ENCODE data around the gene ROM1.

ROM1 gene

DNA sequence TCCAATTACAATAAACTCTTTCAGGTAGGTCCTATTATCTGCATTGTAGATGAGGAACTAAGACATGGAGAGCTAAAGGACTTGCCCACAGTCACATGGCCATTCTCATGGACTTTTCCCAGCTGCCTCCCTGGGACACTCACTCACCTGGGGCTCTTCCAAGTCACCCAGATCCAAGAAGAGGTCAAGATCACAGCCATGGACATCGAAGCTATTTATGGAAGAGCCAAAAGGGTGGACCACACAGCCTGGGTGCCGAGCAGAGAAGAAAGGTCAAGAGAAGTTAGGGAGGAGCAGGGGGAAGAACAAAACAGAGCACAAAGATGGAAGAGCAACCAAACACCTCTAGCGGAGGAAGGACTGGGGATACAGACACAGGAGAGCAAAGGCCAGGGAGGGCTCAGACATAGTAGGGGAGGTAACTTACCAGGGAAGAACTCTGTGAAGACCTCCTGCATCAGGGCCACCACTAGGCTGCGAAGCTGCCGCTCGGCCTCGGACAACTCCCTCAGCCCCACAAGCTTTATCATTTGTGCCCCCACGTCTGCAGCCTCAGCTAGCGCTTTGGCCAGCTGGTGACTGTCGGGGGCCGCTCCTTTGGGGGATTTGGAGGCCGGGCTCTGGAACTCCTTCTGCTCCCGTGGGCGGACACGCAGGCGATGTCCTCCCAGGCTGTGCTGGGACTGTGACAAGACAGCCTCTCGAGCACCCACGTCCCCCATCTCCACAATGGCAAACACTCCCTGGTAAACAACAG lies 31.9 kb upstream of the ROM1 start:
- TF ChIP-seq, protein P1, sequence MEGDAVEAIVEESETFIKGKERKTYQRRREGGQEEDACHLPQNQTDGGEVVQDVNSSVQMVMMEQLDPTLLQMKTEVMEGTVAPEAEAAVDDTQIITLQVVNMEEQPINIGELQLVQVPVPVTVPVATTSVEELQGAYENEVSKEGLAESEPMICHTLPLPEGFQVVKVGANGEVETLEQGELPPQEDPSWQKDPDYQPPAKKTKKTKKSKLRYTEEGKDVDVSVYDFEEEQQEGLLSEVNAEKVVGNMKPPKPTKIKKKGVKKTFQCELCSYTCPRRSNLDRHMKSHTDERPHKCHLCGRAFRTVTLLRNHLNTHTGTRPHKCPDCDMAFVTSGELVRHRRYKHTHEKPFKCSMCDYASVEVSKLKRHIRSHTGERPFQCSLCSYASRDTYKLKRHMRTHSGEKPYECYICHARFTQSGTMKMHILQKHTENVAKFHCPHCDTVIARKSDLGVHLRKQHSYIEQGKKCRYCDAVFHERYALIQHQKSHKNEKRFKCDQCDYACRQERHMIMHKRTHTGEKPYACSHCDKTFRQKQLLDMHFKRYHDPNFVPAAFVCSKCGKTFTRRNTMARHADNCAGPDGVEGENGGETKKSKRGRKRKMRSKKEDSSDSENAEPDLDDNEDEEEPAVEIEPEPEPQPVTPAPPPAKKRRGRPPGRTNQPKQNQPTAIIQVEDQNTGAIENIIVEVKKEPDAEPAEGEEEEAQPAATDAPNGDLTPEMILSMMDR (IDR thresholded peaks at IDR 0.05) = no peak

DNA sequence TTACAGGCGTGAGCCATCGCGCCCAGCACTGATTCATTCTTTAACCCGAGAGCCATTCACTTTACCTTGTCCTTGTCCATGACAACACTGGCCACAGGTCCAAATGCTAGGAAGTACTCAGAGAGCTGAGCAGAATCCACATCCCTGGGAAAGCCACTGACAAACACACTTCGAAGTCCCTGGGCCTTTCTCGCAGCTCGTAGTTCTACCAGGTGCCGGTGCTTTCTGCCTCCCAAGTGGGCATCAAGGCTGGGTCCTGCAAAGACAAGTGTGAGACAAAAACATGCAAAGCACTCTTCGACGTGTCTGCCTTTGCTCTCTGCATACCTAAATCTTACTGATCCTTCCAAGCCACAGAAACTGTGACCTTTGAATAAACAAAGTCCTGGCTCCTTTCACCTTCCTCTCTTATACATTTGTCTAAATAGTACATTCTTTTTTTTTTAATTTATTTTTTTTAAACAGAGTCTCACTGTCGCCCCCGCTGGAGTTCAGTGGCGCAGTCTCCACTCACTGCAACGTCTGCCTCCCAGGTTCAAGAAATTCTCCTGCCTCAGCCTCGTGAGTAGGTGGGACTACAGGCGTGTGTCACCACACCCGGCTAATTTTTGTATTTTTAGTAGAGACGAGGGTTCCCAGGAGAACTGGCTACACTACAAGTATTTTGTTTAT lies 24.0 kb upstream of the ROM1 start:
- TF ChIP-seq, protein P1 (IDR thresholded peaks at IDR 0.05) = peak; percentile 27; the same call in 1 of the 2 replicates

DNA sequence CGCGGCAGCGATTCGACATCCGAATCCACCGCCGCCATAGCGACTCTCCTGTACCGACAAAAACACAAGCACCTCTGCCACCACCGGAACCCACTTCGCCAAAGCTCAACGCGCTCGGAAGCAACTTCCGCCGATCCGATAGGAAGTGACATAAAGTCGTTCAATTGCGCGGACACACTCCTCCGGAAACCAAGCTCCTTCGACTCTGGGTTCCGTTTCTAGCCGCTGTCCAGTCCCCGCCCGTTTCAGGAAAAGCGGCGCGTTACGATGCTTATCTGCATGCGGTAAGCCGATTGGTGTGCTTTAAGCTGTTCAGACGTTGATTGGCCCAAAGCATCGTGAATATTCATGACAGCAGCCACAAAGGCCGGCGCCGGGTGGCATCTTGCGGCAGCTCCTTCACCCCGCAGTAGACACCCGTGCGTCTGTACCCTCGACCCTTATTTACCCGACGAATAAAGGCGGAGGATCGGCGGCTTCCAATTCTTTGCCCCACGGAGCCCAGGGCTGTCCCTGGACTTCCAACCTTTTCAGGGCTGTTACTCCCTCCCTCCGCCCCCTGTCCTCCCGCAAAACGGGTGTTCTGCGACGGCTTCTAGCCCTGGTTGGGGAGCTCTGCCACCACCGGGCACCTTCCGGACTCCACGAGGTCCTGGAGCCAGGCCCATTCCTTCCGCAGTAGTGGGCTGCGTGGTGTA lies 21.5 kb upstream of the ROM1 start, which contains the start of gene TUT1:
Gene TUT1, minus strand, starts transcription at position 76 of the 698 bp plus-strand sequence. Its CDS starts 38 bp downstream, at position 38.
- TF ChIP-seq, protein P1 (IDR thresholded peaks at IDR 0.05) = no peak

DNA sequence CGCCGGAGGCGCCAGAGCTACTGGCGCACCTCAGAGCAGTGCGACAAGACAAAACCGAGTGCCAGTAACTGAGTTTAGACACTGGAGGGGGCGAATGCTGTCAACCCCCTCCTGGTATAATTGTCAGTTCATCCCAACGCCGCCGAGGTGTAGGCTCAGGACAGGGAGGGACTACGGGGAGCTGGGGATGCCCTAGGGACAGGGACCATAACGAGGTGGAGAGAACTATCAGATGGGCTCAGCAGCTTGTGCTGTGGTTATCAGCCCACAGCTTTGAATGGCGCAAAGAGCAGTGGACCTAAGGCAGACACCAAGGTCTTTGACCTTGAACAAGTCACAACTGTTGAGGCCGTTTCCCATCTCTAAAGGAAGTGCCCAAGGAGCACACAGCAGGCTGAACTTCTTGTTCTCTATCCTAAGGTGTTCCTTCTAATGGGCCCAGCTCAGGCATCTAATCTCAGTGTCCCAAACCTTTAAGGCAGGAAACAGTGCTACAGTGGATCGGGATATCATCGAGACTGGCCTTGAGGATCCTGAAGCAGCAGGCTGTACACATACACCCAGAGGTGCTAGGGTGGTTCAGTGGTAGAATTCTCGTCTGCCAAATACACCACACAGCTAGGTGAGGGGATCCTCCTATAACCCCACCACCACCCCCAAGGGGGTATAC lies 20.8 kb upstream of the ROM1 start:
- TF ChIP-seq, protein P1 (IDR thresholded peaks at IDR 0.05) = no peak

DNA sequence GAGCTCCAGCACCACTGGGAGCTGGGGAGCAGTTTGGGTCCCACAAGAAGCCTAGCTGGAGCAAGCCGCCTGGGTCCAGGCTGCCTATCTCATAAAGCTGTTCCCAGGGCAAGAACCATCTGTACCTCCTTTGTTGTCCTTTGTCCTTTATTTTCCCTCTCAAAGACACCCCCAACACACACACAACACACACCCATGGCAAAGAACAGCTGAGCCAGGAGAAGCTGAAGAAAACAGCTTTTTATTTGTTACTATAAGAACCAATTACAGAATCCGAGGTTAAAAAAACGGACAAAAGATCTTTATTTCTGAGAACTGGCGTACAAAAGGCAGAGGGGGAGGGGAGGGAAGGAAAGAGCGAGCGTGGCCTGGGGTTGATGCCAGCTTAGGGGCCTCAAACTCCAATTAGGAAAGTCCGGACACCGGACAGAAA lies 20.1 kb upstream of the ROM1 start:
- TF ChIP-seq, protein P1 (IDR thresholded peaks at IDR 0.05) = no peak

DNA sequence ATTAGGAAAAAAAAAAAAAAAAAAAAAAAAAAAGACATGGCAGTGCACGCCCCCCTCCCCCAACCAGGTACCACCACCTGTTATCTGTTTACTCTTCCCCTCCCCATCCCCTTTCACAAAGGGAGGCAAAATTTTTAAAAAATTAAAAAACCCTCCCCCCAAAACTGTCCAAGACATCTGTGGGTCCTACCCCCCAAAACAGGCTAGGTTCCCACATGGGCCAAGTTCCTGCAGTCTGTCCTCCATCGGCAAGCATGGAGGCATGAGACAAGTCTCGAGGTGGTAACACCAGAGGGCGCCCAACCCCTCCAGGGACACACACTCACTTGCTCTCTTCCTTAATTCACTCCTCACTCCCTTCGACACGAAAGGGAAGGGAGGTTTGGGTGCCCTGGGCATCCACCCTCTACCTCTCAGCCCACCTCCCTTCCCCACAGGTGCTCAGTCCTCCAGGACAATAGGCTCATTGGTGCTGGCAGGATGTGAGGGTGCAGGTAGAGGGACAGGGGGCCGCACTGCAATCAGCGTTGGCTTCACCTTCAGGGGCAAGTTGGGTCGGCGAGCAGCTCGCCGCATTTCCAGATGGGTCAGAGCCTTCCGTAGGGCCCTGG lies 19.5 kb upstream of the ROM1 start:
- TF ChIP-seq, protein P1 (IDR thresholded peaks at IDR 0.05) = peak; percentile 61; the same call in 1 of the 2 replicates

DNA sequence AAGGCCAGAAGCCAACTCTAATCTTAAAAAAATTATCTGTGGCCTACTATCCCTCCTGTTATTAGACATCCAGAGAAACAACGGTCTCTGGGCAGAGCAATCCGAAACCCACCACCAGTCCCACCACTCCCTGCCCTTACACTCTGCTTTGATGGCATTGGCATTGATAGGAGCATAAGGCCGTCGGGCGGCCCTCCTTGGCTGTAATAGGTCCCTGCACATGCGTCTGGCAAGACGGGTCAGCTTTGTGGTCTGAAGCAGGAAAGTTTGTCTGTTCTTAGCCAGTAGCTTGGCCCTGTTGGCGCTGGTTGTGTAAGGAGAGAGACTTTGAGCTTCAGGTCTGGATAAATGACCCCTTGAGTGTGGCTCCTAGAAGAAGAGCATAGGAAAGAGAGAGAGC lies 17.9 kb upstream of the ROM1 start:
- TF ChIP-seq, protein P1 (IDR thresholded peaks at IDR 0.05) = no peak
